Transverse colon (tissue), 4 donors: ENCODE data around the gene SELENOO. TPM values are rescaled to one million over a fixed set of nuclear protein-coding genes. Genes with fewer than 3 reads are reported as not detected.
"Not testable (repeated sequence)": the region's sequence is repeated elsewhere in the genome, so short reads cannot be mapped to it uniquely, and the experiment has no call there.

ENCODE experiments used
- DNase-seq: peaks from one replicate; pipeline ENCODE4 v3.0.0-alpha.2; 2019
- H3K27ac ChIP-seq, 4 donors: fragments of 200-600 bp; sonication (generic); 2 replicates each; pipeline ENCODE4 v1.5.1; 2016 to 2018; ENCODE audit warnings: inconsistent platforms in 4 of 4
- H3K27me3 ChIP-seq: fragments of 200-600 bp; sonication (generic); 2 replicates; pipeline ENCODE4 v1.5.1; 2017; ENCODE audit warnings: inconsistent platforms
- H3K36me3 ChIP-seq, 4 donors: fragments of 200-600 bp; sonication (generic); 2 replicates each; pipeline ENCODE4 v1.5.1; 2017 to 2019; ENCODE audit warnings: inconsistent platforms in 4 of 4
- H3K4me1 ChIP-seq, 4 donors: fragments of 200-600 bp; sonication (generic); 2 replicates each; pipeline ENCODE4 v1.5.1; 2017 to 2020; ENCODE audit warnings: inconsistent platforms in 4 of 4
- H3K4me3 ChIP-seq, 4 donors: fragments of 200-600 bp; sonication (generic); 1 replicate in 1 of 4; 2 replicates in 3 of 4; pipeline versions ENCODE4 v1.5.1 to v1.6.1; 2017 to 2019; ENCODE audit warnings: inconsistent platforms in 4 of 4
- H3K9me3 ChIP-seq, 2 donors: fragments of 200-600 bp; sonication (generic); 2 replicates each; pipeline ENCODE4 v1.5.1; 2017 to 2019; ENCODE audit warnings: inconsistent platforms in 2 of 2
- CTCF ChIP-seq, 5 experiments: fragments of 200-600 bp in 3 of 5; fragments of 450-650 bp in 2 of 5; sonication (generic) in 3 of 5; IDR thresholded peaks; 1 replicate in 2 of 5; 2 replicates in 3 of 5; pipeline ENCODE4 v1.5.1; 2016 to 2017; ENCODE audit warnings: antibody characterized with exemption in 5 of 5, inconsistent platforms in 3 of 5, mild to moderate bottlenecking in 2 of 5, moderate library complexity in 1 of 5
- EP300 ChIP-seq: sonication (generic); formaldehyde crosslinking; IDR thresholded peaks from one replicate; pipeline ENCODE4 v1.6.1; 2017; ENCODE audit warnings: antibody characterized with exemption, low read depth
- POLR2A ChIP-seq: fragments of 450-650 bp; IDR thresholded peaks from one replicate; pipeline ENCODE4 v1.6.1; 2016; ENCODE audit warnings: antibody characterized with exemption, mild to moderate bottlenecking, moderate library complexity
- POLR2AphosphoS5 ChIP-seq, 3 donors: sonication (generic); formaldehyde crosslinking; IDR thresholded peaks; one replicate each; pipeline ENCODE4 v1.6.1; 2016; ENCODE audit warnings: antibody characterized with exemption in 3 of 3
- WGBS, 2 donors: methylation state at CpG; one replicate each; pipeline ENCODE4 v1.1.5; 2018; ENCODE audit warnings: low coverage in 1 of 2; 5-methylcytosine and 5-hydroxymethylcytosine counted together
- in situ Hi-C, 4 donors: fragments of 200-750 bp; cut with MboI; loops; one replicate each; pipeline versions ENCODE4 v1.15.0 to v1.15.1; 2017; ENCODE audit warnings: low sequenced_read_pairs in 3 of 4, low pct_ligation_motif_present in 1 of 4, low pct_unique_long_range_greater_than_20kb in 1 of 4
- intact Hi-C: fragments of 100-400 bp; cut with DNase I; formaldehyde crosslinking; loops from one replicate; pipeline ENCODE4 v1.15.1; 2023; ENCODE audit warnings: low total_unique reads
- total RNA-seq, 4 donors: library from RNA; depleted of rRNA; stranded (reverse); fragments of >200 nt; gene quantifications; one replicate each; pipeline ENCODE4 v1.1.0, GENCODE V29; 2016

Gene SELENOO
- total RNA-seq, 4 donors from 2014 or later, result 27.3 to 91.3 (median 35.1) TPM

- WGBS, 2 donors, result 91% methylated on average over 10 of the region's 10 CpGs; no CpG with 5 or more reads in 1 of the 2 donors
- no peaks in the 10 kb centered on the region for H3K9me3 ChIP-seq
- H3K27ac ChIP-seq, result no peak overlapping the region
- H3K4me3 ChIP-seq, result no peak overlapping the region
- in situ Hi-C loops (no loop called here), intact Hi-C loops (no loop called here)
- no peaks in the 10 kb centered on the region for H3K4me1 ChIP-seq
- DNase-seq, result no peak
- H3K36me3 ChIP-seq, result no peaks in the 10 kb centered on the region
- TF ChIP-seq CTCF (IDR thresholded peaks at IDR 0.05) (no peak), POLR2AphosphoS5 (IDR thresholded peaks at IDR 0.05) (no peak), EP300 (no peak), POLR2A (no peak)
- peaks cover 2% of the 10 kb centered on the region for H3K27me3 ChIP-seq
Observed at GRCh38 chr22:50162391-50162956, 38.3 kb upstream of the SELENOO start.

- in situ Hi-C loops, result no loop called here
- Histone ChIP-seq H3K4me1 (peaks cover 0 to 8% (median 7%) of the 10 kb centered on the region in 4 donors), H3K27ac (no peak overlapping the region), H3K9me3 (no peaks in the 10 kb centered on the region), H3K27me3 (peaks cover 22% of the 10 kb centered on the region), H3K4me3 (no peak overlapping the region), H3K36me3 (no peaks in the 10 kb centered on the region)
- no peak for DNase-seq
- intact Hi-C loops, result no loop called here
- TF ChIP-seq POLR2A, result no peak
- TF ChIP-seq CTCF (IDR thresholded peaks at IDR 0.05), result no peak
- TF ChIP-seq POLR2AphosphoS5 (IDR thresholded peaks at IDR 0.05), result no peak
- TF ChIP-seq EP300, result no peak
- 93% methylated on average over 28 of the region's 28 CpGs; no CpG with 5 or more reads in 1 of the 2 donors for WGBS, 2 donors
Observed at GRCh38 chr22:50165436-50166123, 35.2 kb upstream of the SELENOO start.

GRCh38 chr22:50167689-50168489, 32.9 kb upstream of the SELENOO start:
- DNase-seq, result no peak

GRCh38 chr22:50168490-50169180, 32.2 kb upstream of the SELENOO start:
- DNase-seq, intact Hi-C loops, H3K27ac ChIP-seq, in situ Hi-C loops, H3K4me3 ChIP-seq, H3K36me3 ChIP-seq, H3K9me3 ChIP-seq: not testable (repeated sequence)
- Histone ChIP-seq H3K4me1 (peaks cover 0 to 13% (median 11%) of the 10 kb centered on the region in 4 donors), H3K27me3 (peaks cover 50% of the 10 kb centered on the region)
- WGBS, 2 donors, result 72 to 77% methylated on average over 5 of the region's 5 CpGs

More at GRCh38 chr22:50167689-50168489, 32.9 kb upstream of the SELENOO start:
- H3K27me3 ChIP-seq, result peaks cover 43% of the 10 kb centered on the region
- intact Hi-C loops, result no loop called here
- no peaks in the 10 kb centered on the region for H3K9me3 ChIP-seq
- 46 to 56% methylated on average over 8 to 11 of the region's 11 CpGs for WGBS, 2 donors
- H3K36me3 ChIP-seq, result no peaks in the 10 kb centered on the region
- in situ Hi-C loops, result no loop called here
- no peak overlapping the region for H3K27ac ChIP-seq
- no peak overlapping the region for H3K4me3 ChIP-seq
- peaks cover 0 to 13% (median 11%) of the 10 kb centered on the region in 4 donors for H3K4me1 ChIP-seq
- TF ChIP-seq POLR2AphosphoS5 (IDR thresholded peaks at IDR 0.05), result no peak
- TF ChIP-seq CTCF (IDR thresholded peaks at IDR 0.05), result no peak
- no peak for TF ChIP-seq POLR2A
- no peak for TF ChIP-seq EP300
